ENCODE measurements around the gene PLB1.

Gene PLB1

GRCh38 chr2:28451793-28452533, 43.9 kb upstream of the PLB1 start:
- Histone ChIP-seq H3K79me2 (ENCODE audit: insufficient read depth, low read length) (no peaks in the 10 kb centered on the region), H4K20me1 (ENCODE audit: insufficient read depth, low read length) (no peaks in the 10 kb centered on the region), H3K36me3 (ENCODE audit: insufficient read depth, low read length) (no peaks in the 10 kb centered on the region), H2AFZ (ENCODE audit: low read depth, low read length) (no peak overlapping the region), H3K4me2 (ENCODE audit: insufficient read depth, low read length) (no peak overlapping the region), H3K4me3 (ENCODE audit: low read depth in 1 of 2, low read length in 2 of 2) (no peak overlapping the region), H3K27ac (ENCODE audit: low read length) (no peak overlapping the region), H3K9ac (ENCODE audit: low read depth, low read length) (no peak overlapping the region), H3K9me3 (ENCODE audit: insufficient read depth, low read length, severe bottlenecking) (no peaks in the 10 kb centered on the region), H3K4me1 (ENCODE audit: insufficient read depth, low read length) (no peaks in the 10 kb centered on the region), H3K27me3 (ENCODE audit: insufficient read depth, low read length, poor library complexity) (no peaks in the 10 kb centered on the region)
- ATAC-seq (ENCODE audit: insufficient read depth, low read depth) (no peak), DNase-seq (no peak)
- TF ChIP-seq EZH2 (IDR thresholded peaks at IDR 0.05; ENCODE audit: borderline replicate concordance, low read depth, low read length, severe bottlenecking): no peak
- TF ChIP-seq, protein P1, sequence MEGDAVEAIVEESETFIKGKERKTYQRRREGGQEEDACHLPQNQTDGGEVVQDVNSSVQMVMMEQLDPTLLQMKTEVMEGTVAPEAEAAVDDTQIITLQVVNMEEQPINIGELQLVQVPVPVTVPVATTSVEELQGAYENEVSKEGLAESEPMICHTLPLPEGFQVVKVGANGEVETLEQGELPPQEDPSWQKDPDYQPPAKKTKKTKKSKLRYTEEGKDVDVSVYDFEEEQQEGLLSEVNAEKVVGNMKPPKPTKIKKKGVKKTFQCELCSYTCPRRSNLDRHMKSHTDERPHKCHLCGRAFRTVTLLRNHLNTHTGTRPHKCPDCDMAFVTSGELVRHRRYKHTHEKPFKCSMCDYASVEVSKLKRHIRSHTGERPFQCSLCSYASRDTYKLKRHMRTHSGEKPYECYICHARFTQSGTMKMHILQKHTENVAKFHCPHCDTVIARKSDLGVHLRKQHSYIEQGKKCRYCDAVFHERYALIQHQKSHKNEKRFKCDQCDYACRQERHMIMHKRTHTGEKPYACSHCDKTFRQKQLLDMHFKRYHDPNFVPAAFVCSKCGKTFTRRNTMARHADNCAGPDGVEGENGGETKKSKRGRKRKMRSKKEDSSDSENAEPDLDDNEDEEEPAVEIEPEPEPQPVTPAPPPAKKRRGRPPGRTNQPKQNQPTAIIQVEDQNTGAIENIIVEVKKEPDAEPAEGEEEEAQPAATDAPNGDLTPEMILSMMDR (IDR thresholded peaks at IDR 0.05; ENCODE audit: borderline replicate concordance, extremely low read depth, low read length, poor library complexity, severe bottlenecking): no peak

- Histone ChIP-seq H3K9me3 (ENCODE audit: insufficient read depth, low read length, severe bottlenecking) (no peaks in the 10 kb centered on the region), H3K27me3 (ENCODE audit: insufficient read depth, low read length, poor library complexity) (no peaks in the 10 kb centered on the region), H3K27ac (ENCODE audit: low read length) (no peak overlapping the region), H4K20me1 (ENCODE audit: insufficient read depth, low read length) (no peaks in the 10 kb centered on the region), H3K4me1 (ENCODE audit: insufficient read depth, low read length) (no peaks in the 10 kb centered on the region), H3K4me2 (ENCODE audit: insufficient read depth, low read length) (no peak overlapping the region), H3K36me3 (ENCODE audit: insufficient read depth, low read length) (no peaks in the 10 kb centered on the region), H2AFZ (ENCODE audit: low read depth, low read length) (no peak overlapping the region), H3K4me3 (ENCODE audit: low read depth in 1 of 2, low read length in 2 of 2) (no peak overlapping the region), H3K79me2 (ENCODE audit: insufficient read depth, low read length) (no peaks in the 10 kb centered on the region), H3K9ac (ENCODE audit: low read depth, low read length) (no peak overlapping the region)
- DNase-seq (peak; percentile 68), ATAC-seq (ENCODE audit: insufficient read depth, low read depth) (peak; percentile 95)
- TF ChIP-seq EZH2 (IDR thresholded peaks at IDR 0.05; ENCODE audit: borderline replicate concordance, low read depth, low read length, severe bottlenecking): no peak
- TF ChIP-seq, protein P1 (IDR thresholded peaks at IDR 0.05; ENCODE audit: borderline replicate concordance, extremely low read depth, low read length, poor library complexity, severe bottlenecking): peak; percentile 95
Measured at GRCh38 chr2:28452534-28453081, 43.3 kb upstream of the PLB1 start.

DNA sequence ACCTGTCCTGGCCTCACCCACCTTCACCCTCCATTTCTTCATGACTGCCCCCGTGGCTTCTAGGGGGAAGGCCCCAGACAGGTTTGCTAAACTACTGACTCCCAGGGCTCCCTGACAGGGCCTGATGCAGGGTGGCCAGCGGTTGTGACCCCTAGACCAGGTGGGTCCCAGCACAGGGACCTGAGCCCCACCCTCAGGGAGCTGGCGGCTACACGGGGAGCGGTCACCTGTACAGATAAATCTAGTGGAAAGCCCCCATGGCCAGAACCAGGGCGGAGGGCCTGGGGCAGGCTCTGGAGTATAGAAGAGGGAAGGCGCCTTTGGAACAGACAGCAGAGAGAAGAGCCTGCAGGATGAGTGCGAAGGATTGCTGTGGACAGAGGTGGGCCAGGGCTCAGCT, 42.5 kb upstream of the PLB1 start:
- Histone ChIP-seq H3K9me3 (ENCODE audit: insufficient read depth, low read length, severe bottlenecking) (no peaks in the 10 kb centered on the region), H3K4me2 (ENCODE audit: insufficient read depth, low read length) (no peak overlapping the region), H2AFZ (ENCODE audit: low read depth, low read length) (no peak overlapping the region), H4K20me1 (ENCODE audit: insufficient read depth, low read length) (no peaks in the 10 kb centered on the region), H3K9ac (ENCODE audit: low read depth, low read length) (no peak overlapping the region), H3K4me3 (ENCODE audit: low read depth in 1 of 2, low read length in 2 of 2) (no peak overlapping the region), H3K27me3 (ENCODE audit: insufficient read depth, low read length, poor library complexity) (no peaks in the 10 kb centered on the region), H3K4me1 (ENCODE audit: insufficient read depth, low read length) (no peaks in the 10 kb centered on the region), H3K79me2 (ENCODE audit: insufficient read depth, low read length) (no peaks in the 10 kb centered on the region), H3K27ac (ENCODE audit: low read length) (no peak overlapping the region), H3K36me3 (ENCODE audit: insufficient read depth, low read length) (no peaks in the 10 kb centered on the region)
- TF ChIP-seq, protein P1 (IDR thresholded peaks at IDR 0.05; ENCODE audit: borderline replicate concordance, extremely low read depth, low read length, poor library complexity, severe bottlenecking): no peak
- no peak for TF ChIP-seq EZH2 (IDR thresholded peaks at IDR 0.05; ENCODE audit: borderline replicate concordance, low read depth, low read length, severe bottlenecking)
- DNase-seq (no peak), ATAC-seq (ENCODE audit: insufficient read depth, low read depth) (no peak)

All from DND-41 (cell line).